Measurements from ENCODE around the gene TEAD2.
"Not testable (repeated sequence)": the region's sequence is repeated elsewhere in the genome, so short reads cannot be mapped to it uniquely, and the experiment has no call there.

The TEAD2 gene

DNA sequence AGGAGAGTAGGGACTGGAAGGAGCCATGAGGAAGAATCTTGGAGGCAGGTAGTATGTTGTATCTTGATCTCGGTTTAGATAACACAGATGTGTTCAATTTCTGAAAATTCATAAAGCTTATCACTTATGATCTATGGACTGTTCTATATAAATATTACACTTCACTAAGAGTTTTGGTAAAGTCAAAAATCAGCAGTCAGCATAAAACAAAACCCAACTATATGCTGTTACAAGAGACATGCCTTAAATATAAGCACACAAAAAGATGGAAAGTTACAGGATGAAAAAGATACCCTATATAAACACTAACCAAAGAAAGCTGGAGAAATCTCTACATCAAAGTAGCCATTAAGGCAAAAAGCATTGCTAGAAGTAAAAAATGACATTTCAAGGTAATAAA, 21.4 kb upstream of the TEAD2 start:
- DNase-seq = no peak

DNA sequence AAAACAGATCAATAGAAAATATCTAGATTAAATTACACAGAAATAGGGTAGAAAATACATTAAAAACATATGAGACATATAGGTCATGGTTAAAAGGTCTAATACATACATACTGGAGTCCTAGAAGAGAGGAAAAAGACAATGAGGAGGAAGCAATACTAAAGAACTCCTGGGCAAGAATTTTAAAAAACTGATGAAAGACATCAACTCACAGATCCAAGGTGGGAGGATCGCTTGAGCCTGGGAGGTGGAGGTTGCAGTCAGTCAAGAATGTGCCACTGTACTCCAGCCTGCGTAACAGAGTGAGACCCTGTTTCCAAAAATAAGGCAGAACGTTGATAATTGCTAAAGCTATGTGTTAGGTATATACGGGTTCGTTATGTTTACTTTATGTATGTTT, 20.4 kb upstream of the TEAD2 start:
- DNase-seq = no peak

DNA sequence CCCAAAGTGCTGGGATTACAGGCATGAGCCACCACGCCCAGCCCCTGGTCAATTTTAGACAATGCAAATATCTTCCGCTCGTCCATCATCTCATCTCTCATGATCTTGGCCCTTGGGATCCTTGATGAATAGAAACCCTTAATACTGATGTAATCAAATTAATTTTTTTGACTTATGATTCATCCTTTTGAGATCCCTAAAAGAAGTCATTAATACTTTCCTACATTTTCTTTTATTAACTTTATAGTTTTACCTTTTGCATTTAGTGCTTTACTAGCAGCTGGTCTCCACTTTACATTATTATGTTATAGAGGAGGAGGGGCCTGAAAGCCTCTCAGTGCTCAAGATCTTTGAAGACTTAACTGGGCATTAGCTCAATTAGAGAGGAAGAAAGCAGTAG, 18.2 kb upstream of the TEAD2 start:
- no peak for DNase-seq

- no peak for DNase-seq
Observed at GRCh38 chr19:49378512-49378911, 16.3 kb upstream of the TEAD2 start.

DNA sequence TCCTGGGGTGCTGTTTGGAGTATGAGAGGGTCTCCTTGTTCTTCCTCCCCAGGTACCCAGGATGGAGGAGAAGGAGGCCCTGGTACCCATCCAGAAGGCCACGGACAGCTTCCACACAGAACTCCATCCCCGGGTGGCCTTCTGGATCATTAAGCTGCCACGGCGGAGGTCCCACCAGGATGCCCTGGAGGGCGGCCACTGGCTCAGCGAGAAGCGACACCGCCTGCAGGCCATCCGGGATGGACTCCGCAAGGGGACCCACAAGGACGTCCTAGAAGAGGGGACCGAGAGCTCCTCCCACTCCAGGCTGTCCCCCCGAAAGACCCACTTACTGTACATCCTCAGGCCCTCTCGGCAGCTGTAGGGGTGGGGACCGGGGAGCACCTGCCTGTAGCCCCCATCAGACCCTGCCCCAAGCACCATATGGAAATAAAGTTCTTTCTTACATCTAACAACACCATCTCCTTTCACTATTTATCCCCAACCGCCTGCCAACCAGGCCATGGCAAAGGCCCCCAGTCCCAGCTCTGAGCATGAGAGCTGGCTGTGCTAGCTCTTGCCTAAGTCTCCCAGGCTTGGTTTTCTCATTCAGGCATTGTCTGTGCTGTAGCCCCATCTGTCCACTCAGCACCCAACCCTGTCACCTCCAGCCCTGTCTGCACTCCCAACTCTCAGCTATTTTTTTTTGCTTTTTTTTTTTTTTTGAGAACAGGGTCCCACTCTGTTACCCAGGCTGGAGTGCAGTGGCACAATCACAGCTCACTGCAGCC, 12.6 kb upstream of the TEAD2 start:
- no peak for DNase-seq

DNA sequence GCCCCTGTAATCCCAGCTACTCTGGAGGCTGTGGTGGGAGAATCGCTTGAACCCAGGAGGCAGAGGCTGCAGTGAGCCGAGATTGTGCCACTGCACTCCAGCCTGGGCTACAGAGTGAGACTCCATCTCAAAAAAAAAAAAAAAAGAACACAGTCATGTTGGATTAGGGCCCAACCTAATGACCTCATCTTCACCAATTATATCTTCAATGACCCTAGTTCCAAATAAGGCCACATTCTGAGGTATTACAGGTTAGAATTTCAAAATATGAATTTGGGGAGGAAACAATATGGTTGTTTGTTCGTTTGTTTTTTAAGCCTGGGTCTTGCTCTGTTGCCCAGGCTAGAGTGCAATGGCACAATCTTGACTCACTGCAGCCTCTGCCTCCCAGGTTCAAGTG, 11.0 kb upstream of the TEAD2 start:
- not testable (repeated sequence) for DNase-seq

GRCh38 chr19:49371184-49371583, 9.0 kb upstream of the TEAD2 start:
- DNase-seq = no peak

DNA sequence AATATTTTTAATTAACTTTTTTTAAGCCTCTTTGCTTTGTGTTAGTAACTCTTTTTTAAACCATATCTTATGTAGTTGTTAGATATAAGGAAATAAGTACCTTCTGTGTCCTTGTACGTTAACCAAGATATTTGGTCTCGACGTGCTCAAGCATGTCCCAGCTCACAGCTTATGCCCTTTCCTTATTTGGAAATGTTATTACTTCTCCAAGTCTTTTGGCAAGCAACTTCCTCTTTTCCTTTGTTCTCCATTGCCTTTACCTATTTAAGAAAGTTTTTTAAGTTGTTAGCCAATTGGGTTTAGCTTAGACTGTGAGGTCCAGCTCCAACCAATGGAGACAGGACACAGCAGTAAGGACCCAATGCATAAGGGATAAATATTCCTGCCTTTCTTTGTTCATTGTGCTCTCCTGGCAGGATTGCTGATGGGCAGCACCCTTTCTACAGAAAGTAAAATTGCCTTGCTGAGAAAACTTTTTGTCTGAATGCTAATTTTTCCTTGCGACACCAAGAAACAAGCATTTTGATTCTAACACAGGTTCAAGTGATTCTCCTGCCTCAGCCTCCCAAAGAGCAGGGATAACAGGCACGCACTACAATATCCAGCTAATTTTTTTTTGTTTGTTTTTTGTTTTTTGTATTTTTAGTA, 6.6 kb upstream of the TEAD2 start:
- no peak for DNase-seq

DNA sequence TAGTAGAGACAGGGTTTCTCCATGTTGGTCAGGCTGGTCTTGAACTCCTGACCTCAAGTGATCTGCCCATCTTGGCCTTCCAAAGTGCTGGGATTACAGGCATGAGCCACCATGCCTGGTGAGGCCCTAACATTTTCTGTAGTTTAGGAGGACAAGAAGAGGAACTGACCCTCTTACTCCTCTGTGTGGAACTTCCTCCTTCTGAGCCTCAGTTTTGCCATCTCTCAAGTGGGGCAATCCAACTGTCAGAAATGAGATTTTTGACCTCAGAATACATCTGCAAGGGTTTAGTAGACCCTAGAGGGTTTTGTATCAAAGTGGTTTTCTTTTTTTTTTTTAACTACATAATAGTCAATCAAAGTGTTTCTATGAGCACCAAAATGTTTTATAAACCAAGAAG, 3.9 kb upstream of the TEAD2 start:
- DNase-seq = no peak

- no peak for DNase-seq
Observed at GRCh38 chr19:49364083-49364737, 2.0 kb upstream of the TEAD2 start.

- no peak for DNase-seq
Observed at GRCh38 chr19:49363268-49364082, 1.3 kb upstream of the TEAD2 start, which contains the start of gene DKKL1. Gene DKKL1 (plus strand): TSS chr19:49363877. CDS start chr19:49363999, 122 bp downstream.

- DNase-seq = no peak
Observed at GRCh38 chr19:49362929-49363267, 682 bp upstream of the TEAD2 start.

GRCh38 chr19:49361438-49362047, 673 bp downstream of the TEAD2 start:
- DNase-seq = no peak

DNA sequence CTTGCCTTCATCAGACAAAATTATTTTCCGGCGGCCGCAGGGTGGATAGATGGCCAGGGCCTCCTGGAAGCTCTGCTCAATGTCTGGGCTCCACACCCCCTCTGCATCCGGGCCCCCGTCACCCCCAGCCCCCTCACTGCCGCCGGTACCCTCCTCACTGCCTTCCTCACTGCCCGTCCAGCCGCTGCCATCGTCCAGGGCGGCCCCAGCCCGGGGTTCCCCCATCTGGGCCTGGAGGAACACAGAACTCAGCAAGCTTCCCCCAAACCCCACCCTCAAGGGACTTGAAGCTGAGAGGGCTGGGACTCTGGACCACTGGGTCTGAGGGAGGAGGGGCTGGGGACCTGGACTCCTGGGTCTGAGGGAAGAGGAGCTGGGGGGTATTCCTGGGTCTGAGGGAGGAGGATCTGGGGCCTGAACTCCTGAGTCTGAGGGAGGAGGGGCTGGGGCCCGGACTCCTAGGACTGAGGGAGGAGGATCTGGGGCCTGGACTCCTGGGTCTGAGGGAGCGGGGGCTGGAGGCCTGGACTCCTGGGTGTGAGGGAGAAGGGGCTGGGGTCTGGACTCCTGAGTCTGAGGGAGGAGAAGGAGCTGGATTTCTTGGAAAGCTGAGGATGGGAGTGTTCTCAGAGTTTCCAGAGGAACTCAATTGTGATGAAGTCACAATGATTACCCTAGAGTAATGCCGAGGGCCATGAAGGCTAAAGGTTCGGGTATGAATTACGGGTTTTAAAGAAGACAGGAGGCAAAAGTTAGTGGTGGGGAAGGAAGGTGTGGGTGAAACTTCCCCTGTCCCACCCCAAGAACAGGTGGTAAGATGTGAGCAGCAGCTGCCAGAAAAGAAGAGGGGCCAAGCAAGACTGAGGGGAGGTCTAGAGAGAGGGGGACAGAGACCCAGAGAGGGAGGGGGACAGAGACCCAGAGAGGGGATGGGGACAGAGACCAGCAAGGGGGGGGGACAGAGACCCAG, 2.1 kb downstream of the TEAD2 start:
- DNase-seq = no peak

DNA sequence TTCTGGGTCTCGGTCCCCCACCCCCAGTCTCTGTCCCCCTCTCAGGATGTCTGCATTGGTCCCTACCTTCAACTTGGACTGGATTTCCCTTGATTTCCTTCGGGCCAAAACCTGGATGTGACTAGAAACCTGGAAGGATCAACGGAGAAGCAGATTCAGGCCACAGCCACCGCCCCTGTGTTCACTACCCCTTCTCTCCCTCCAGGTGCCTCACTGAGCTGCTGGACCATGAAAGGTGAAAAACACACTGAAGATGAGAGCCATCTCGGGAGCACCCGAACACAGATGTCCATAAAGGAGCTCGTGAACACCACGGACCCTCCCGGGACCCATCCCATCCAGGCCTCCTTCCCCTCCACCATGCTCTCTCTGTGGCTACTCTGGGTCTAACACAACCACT, 5.0 kb downstream of the TEAD2 start:
- DNase-seq = no peak

- DNase-seq = no peak
Observed at GRCh38 chr19:49356382-49356781, 5.8 kb downstream of the TEAD2 start.

- no peak for DNase-seq
Observed at GRCh38 chr19:49355909-49356353, 6.3 kb downstream of the TEAD2 start.

DNA sequence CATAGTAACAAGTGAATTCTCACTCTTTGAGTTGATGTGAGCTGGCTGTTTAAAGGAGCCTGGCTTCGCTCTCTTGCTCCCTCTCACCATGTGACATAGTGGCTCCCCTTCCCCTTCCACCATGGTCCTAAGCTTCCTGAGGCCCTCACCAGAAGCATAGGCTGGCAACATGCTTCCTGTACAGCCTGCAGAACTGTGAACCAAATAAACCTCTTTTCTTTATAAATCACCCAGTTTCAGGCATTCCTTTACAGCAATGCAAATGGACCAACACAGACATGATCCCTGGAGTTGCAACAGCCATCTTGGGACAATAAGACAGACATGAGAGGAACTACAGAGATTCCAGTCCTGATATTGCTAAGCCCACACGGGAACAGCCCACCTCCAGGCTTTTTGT, 12.6 kb downstream of the TEAD2 start:
- DNase-seq = no peak

DNA sequence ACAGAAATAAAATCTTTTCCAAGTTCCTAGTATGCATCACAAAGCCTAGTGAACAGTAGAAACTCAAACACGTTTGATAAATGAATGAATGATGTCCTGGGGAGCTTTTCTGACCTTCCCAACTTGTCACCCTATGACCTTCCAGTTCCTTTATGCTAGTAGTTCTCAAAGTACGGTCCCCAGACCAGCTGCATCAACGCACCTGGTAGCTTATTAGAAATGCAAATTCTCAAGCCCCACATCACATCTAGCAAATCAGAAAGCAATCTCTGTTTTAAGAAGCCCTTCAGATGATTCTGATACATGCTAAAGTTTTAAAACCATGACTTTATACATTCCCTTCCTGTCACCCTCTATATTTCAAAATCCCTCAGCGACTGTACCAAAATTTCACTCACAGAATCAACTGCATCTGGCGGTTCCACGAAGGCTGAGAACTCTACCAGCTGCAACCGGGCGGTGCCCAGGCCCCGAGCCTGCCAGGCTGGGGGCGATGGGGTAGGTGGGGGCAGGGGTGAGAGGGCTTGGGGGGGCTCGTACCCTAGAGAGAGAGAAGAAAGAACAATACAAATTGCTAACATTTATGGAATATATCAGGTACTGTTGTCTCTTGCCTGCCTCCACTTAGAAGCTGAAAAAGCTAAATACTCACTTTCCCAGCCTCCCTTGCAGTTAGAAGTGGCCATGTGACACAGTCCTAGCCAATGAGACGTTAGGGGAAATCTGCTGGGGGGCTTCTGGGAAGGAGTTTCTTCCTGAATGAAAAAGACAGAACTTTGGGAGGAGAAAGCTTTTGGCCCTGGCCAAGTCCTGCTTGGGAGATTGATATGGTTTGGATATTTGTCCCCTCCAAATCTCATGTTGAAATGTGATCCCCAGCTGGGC, 13.7 kb downstream of the TEAD2 start:
- no peak for DNase-seq

DNA sequence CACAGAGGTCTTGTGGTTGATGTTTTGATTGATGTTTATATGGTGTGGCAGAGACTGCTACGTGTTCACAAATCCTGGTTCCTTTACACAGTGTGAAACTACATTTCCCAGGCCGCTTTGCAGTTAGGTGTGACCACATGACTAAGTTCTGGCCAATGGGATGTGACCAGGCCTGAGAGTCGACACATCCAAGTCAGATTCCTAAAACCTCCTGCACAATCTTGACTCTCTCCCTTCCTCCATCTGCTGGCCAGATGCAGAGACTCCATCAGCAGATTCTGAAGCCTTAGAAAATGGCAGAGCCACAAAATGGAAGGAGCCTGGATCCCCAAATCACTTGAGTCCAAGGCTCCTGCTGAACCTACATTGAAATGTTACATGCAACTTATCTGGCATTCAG, 14.4 kb downstream of the TEAD2 start:
- peak; percentile 48 for DNase-seq

GRCh38 chr19:49347191-49347590, 15.0 kb downstream of the TEAD2 start:
- DNase-seq = no peak
